NB4 (cell line): ENCODE measurements around the gene PDE6H.

ENCODE experiments used
- POLR2A ChIP-seq: IDR thresholded peaks from 2 replicates; pipeline ENCODE4 v1.6.1; 2011; ENCODE audit warnings: mild to moderate bottlenecking; ENCODE audit not compliant: insufficient read length; ENCODE audit errors: extremely low read depth
- TF ChIP-seq, protein P1 (sequence below): IDR thresholded peaks from one replicate; pipeline ENCODE4 v1.5.1; 2012; ENCODE audit warnings: low read depth, low read length

DNA sequence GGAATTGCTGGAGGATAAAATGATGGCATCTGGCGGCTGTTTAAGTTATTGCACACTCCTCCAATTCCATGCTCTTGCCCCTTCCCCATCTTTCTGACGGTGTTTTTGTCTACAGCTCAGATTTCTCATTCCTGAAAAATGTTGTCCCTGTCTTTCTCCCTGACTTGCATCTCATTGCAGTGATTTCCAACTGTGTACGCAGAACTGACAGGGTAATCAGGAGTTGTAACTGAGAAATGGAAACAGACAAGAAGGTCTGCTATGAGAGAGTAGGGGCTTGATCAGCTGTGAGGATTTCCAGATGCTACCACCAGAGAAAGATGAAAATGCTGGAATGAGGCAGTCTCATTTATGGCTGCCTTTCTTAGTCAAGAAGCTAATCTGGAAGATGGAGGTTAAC, 35.8 kb upstream of the PDE6H start:
- no peak for TF ChIP-seq POLR2A
- TF ChIP-seq, protein P1, sequence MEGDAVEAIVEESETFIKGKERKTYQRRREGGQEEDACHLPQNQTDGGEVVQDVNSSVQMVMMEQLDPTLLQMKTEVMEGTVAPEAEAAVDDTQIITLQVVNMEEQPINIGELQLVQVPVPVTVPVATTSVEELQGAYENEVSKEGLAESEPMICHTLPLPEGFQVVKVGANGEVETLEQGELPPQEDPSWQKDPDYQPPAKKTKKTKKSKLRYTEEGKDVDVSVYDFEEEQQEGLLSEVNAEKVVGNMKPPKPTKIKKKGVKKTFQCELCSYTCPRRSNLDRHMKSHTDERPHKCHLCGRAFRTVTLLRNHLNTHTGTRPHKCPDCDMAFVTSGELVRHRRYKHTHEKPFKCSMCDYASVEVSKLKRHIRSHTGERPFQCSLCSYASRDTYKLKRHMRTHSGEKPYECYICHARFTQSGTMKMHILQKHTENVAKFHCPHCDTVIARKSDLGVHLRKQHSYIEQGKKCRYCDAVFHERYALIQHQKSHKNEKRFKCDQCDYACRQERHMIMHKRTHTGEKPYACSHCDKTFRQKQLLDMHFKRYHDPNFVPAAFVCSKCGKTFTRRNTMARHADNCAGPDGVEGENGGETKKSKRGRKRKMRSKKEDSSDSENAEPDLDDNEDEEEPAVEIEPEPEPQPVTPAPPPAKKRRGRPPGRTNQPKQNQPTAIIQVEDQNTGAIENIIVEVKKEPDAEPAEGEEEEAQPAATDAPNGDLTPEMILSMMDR: no peak
